HG03196 (cell line): ENCODE results near the gene AQP2.
A peak's percentile ranks its signal among the peaks of the same experiment; 100 is the strongest.

Experiments used
- ATAC-seq: cut with Tn5 transposase; IDR thresholded peaks from one replicate; pipeline ENCODE4 v1.9.1; 2021; ENCODE audit not compliant: unreplicated experiment

Gene AQP2

DNA sequence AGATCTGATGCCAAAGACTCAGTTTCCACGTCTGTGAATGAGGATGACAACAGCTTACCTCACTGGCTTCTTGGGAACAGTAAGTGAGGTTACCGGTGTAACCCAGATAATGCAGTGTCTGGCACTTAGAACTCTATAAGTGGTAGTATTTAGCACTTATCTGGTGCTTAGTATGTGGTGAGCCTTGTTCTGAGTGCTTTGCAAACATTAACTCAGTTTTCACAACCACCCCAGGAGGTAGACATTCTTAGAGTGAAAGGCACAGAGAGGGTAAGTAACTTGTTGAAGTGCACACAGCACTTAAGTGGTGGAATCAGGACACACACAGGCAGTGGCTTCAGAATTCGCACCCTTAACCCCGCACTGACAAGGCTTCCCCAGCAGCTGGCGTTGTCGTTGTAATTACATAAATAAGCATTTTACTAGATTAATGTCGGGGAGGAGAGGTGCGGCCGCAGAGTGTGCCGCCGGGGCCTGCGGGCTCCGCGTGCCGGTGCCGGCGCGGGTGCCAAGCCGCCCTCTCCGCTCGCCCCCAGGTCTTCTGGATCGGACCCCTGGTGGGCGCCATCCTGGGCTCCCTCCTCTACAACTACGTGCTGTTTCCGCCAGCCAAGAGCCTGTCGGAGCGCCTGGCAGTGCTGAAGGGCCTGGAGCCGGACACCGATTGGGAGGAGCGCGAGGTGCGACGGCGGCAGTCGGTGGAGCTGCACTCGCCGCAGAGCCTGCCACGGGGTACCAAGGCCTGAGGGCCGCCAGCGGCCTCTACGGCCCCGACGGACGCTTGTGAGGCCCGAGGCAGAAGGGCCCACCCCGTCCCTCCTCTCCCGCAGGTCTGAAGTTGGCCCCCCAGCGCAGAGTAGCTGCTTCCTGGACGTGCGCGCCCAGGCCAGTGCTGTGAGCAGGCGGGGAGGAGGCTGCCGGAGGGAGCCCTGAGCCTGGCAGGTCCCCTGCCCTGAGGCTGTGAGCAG lies 4.6 kb downstream of the AQP2 start:
- no peak for ATAC-seq

- ATAC-seq = no peak
Measured at GRCh38 chr12:49955899-49956662, 5.5 kb downstream of the AQP2 start.

- no peak for ATAC-seq
Measured at GRCh38 chr12:49956663-49957569, 6.4 kb downstream of the AQP2 start.

- no peak for ATAC-seq
Measured at GRCh38 chr12:49957570-49957967, 7.0 kb downstream of the AQP2 start.

DNA sequence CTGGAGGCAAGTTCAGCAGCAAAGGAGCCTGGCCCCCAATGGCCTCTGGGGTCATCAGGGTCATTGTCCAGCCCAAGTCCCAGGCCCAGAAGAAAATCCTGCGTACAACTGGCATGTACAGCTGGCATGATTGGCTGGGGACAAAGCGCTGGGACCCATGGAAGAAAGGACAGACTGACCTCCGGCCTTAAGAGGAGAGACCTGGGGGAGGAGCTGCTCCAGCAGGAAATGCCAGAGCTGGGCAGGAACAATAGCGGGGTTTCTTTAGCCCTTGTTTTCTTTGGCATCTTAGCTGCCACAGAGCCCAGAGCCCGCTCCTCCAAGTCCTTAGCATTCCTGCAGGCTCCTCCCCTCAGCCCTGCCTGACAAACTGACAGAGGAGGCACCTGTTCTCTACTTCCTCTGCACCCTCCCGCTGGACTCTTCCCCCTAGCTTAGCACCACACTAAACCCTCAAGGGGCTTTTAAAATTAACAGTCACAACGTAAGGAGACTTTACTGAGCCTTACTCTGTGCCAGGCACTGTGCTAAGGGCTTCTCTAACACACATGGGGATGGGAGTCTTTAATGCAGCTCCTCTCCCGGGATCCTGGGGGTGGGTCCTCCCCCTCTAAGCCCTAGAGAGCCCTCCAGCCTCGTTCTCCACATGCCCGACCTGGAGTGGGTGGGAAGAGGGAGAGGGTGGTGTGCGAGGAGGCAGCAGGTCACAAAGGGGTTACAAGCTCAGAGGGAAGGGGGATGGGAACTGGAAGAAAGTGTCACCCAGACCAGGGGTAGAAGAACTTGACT lies 9.3 kb downstream of the AQP2 start:
- no peak for ATAC-seq

- no peak for ATAC-seq
Measured at GRCh38 chr12:49960474-49961110, 10.1 kb downstream of the AQP2 start.

- ATAC-seq = no peak
Measured at GRCh38 chr12:49961111-49961922, 10.8 kb downstream of the AQP2 start, which contains the start of gene AQP5. Gene AQP5, plus strand, starts transcription at chr12:49961872. Its CDS starts 146 bp downstream, at chr12:49962018.

DNA sequence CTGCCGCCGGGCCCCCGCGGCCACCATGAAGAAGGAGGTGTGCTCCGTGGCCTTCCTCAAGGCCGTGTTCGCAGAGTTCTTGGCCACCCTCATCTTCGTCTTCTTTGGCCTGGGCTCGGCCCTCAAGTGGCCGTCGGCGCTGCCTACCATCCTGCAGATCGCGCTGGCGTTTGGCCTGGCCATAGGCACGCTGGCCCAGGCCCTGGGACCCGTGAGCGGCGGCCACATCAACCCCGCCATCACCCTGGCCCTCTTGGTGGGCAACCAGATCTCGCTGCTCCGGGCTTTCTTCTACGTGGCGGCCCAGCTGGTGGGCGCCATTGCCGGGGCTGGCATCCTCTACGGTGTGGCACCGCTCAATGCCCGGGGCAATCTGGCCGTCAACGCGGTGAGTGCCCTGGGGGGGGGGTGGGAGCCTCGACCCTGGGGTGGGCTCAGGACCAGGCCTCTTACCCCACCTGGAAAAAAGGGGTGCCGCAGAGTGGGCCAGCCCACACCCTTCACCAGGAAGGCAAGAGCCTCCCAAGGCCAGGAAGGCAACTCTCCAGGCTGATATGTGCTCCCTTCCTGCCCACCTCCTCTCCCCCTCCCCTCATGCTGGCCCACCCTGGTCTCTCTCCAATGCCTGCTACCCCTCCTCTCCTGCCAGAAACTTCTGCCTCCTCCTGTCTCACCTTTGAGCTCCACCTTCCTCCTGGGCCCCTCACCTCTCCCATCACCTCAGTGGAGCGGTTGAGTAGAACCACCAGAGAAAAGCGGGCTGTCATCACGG lies 11.6 kb downstream of the AQP2 start:
- no peak for ATAC-seq

GRCh38 chr12:49962861-49963765 lies 12.6 kb downstream of the AQP2 start:
- no peak for ATAC-seq

- ATAC-seq = no peak
Measured at GRCh38 chr12:49963976-49964815, 13.7 kb downstream of the AQP2 start.

DNA sequence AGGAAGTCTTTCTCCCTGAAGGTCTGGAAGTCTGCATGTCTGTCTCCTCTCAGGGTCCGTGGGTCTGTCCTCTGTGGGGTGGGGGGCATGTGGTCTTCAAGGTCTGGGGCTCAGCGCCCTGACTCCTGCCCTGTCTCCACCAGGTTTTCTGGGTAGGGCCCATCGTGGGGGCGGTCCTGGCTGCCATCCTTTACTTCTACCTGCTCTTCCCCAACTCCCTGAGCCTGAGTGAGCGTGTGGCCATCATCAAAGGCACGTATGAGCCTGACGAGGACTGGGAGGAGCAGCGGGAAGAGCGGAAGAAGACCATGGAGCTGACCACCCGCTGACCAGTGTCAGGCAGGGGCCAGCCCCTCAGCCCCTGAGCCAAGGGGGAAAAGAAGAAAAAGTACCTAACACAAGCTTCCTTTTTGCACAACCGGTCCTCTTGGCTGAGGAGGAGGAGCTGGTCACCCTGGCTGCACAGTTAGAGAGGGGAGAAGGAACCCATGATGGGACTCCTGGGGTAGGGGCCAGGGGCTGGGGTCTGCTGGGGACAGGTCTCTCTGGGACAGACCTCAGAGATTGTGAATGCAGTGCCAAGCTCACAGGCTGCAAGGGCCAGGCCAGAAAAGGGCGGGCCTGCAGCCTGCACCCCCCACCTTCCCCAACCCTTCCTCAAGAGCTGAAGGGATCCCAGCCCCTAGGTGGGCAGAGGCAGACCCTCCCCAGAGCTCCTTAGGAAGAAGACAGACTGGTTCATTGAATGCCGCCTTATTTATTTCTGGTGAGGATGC lies 14.5 kb downstream of the AQP2 start:
- no peak for ATAC-seq

DNA sequence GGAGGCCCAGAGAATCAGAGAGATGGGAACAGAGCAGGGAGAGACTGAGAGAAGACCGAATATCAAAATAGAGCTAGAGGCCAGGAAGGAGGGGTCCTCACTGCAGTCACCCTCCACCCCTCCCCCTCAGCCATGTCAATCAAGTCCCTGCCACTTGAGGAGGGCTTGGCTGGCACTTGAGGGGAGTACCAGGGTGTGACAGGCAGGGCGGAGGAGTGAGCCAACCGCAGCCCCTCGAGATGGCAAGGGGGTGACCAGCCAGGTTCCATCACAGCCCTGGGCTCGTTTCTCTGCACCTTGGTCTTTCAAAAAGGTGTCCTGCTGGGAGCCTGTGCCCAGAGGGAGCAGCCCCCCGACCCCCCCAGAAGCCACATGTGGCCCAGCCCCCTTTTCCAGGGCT lies 15.3 kb downstream of the AQP2 start:
- no peak for ATAC-seq

DNA sequence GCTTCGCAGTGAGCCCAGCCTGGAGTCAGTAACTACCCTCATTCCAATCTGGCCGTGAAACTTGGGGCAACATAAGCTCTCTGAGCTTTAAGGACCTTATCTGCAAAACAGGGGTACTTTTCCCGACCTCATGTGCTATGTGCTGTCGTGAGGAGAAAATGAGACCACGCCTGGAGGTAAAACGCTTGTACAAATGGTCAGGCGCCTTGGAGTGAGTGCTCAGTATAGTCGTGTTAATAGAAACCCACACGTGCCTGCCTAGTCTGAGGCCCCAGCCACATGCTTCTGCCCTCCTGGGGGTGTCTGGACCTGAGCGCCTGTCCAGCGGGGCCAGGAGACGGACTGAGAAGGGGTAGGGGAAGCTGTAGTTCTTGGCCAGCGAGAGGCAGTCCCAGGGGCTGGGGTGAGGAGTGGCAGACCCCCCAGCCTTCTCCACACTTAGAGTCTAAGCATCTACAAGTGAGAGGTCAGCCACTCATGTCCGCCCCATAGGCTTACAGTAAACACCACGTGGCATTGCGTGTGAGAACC lies 16.0 kb downstream of the AQP2 start:
- no peak for ATAC-seq

DNA sequence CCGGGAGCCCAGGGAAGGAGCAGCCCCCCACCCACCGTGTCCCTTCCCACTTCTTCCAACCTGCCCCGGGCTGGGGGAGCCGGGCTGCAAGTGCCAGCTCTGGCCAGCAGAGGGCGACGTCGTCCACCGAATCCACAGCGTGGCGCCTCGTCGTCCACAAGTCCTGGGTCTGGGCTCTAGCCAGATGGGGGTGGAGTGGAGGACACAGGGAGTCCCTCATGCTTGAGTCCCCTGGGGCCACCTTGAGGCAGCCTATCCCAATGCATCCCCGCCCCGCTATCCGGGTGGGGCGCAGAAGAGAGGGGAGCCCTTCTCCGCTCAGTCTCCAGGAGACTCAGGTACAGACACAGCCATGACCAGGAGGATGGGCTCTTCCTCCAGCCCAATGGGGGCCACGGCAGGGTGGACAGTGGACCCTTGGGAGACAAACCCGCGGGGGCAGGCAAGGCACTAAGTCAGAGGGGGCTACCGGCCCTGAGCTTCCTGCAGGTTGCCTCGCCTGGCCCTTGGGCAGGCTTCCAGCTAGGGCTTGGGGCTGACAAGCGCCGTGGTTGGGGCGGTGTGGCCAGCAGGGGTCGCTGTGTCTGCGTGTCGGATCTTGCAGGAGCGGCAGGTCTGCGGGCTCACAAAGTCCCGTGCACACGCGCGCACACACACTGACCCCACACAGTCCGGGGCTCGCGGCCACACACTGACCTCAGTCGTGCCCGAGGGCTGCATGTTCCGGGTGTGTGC lies 16.7 kb downstream of the AQP2 start:
- ATAC-seq = peak; percentile 55
